Skeletal muscle cell (primary cell): Measurements from ENCODE around the gene DCST1.

Experiments
- DNase-seq: peaks from one replicate; pipeline ENCODE4 v3.0.0-alpha.2; 2010; ENCODE audit warnings: low read depth
- H3K4me3 ChIP-seq: 2 replicates; pipeline ENCODE4 v1.5.1; 2011; ENCODE audit warnings: low read depth, mild to moderate bottlenecking, control low read depth, low read length, moderate library complexity

Gene DCST1

GRCh38 chr1:155011437-155012025, 22.1 kb upstream of the DCST1 start:
- H3K4me3 ChIP-seq: no peak overlapping the region
- DNase-seq: no peak

GRCh38 chr1:155012026-155012546, 21.5 kb upstream of the DCST1 start:
- no peak overlapping the region for H3K4me3 ChIP-seq
- DNase-seq: no peak

DNA sequence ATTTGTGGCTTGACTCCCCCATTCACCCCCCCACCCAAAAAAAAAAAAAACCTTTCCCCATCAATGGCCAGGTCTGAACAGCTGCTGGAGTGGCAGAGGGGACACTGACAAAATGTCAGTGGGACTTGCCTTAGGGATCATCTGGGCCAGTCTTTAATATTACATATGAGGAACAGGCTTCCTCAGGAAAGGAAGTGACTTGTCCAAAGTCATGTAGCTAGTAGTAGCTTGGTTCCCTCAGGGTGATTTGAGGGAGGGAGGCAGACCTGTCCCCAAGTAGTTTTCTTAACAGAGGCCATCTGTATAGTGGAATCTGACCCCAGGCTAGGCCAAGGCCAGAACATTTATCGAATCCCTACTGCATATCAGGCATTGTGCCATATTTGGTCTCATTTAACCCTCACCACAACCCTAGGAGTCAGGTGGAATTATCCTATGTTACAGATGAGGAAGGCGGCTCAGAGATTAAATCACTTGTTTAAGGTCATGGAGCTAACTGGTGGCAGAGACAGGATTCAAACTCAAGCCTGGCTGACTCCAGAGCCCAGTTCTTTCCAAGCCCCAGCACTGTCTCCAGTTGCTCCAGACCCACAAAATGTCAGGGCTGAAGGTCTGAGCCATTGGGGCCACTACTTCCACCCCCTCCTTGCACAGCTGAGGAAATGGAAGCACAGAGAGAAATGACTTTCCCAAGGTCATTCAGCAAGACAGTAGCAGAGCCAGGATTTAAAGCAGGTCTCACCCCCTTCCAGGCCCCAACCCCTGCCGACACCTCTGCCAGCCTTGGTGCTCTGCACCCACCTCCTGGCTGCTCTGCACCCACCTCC, 20.6 kb upstream of the DCST1 start:
- no peak for DNase-seq
- no peak overlapping the region for H3K4me3 ChIP-seq

- no peak overlapping the region for H3K4me3 ChIP-seq
- no peak for DNase-seq
Observed at GRCh38 chr1:155013632-155014031, 20.0 kb upstream of the DCST1 start.

GRCh38 chr1:155014709-155015508, 18.7 kb upstream of the DCST1 start:
- no peak for DNase-seq
- H3K4me3 ChIP-seq: no peak overlapping the region

GRCh38 chr1:155015527-155016230, 17.9 kb upstream of the DCST1 start:
- no peak for DNase-seq
- H3K4me3 ChIP-seq: no peak overlapping the region

GRCh38 chr1:155016231-155016831, 17.3 kb upstream of the DCST1 start:
- DNase-seq: no peak
- no peak overlapping the region for H3K4me3 ChIP-seq

- H3K4me3 ChIP-seq: peak overlapping the region; percentile 31
- DNase-seq: peak; percentile 82
Observed at GRCh38 chr1:155017041-155017945, 16.3 kb upstream of the DCST1 start.

- H3K4me3 ChIP-seq: peak overlapping the region; percentile 31
- no peak for DNase-seq
Observed at GRCh38 chr1:155017946-155018316, 15.7 kb upstream of the DCST1 start.

GRCh38 chr1:155018617-155019348, 14.8 kb upstream of the DCST1 start:
- no peak overlapping the region for H3K4me3 ChIP-seq
- DNase-seq: no peak

- no peak for DNase-seq
Observed at GRCh38 chr1:155019377-155020245, 14.0 kb upstream of the DCST1 start.

GRCh38 chr1:155022136-155022926, 11.3 kb upstream of the DCST1 start:
- no peak for DNase-seq
- no peak overlapping the region for H3K4me3 ChIP-seq

More at GRCh38 chr1:155019377-155020245, 14.0 kb upstream of the DCST1 start:
- no peak overlapping the region for H3K4me3 ChIP-seq

GRCh38 chr1:155022927-155023236, 10.7 kb upstream of the DCST1 start:
- no peak for DNase-seq
- no peak overlapping the region for H3K4me3 ChIP-seq

DNA sequence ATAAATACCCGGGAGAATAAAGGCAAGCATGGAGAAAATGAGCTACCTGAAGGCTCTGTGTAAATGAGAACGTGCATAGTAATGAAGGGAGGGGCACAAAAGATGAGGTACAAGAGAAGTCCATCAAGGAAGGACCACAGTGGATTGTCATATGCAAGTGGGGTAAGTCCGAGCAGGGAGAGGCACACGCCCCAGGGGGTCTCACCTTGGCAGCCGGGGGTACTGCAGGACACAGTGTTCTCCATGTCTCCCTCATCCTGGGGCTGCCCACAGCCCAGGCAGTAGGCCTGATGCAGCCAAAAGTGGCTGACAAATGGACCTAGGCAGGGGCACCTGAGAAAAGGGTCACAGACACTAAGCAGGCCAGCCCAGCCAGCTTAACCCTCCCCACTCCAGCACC, 10.0 kb upstream of the DCST1 start:
- no peak for DNase-seq
- no peak overlapping the region for H3K4me3 ChIP-seq

GRCh38 chr1:155024315-155024714, 9.3 kb upstream of the DCST1 start:
- DNase-seq: no peak
- H3K4me3 ChIP-seq: no peak overlapping the region

DNA sequence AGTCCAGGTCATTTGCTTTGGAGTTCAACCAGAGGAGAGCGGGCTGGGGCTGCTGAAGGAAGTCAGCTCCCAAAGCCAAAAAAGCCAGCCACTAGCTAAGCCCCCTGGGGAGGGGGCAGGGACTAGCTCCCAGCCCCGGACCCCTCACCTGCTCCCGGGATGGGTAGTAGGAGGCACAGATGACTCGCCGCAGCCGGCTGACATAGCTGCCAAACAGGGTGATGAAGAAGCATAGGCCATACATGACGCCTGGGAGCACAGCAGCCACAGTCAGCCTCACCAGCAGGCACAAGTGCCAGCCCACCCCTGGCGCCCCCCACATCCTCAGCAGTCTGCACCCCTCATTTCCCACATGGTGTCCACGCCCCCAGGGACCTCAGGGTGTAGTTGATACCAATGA, 7.5 kb upstream of the DCST1 start:
- H3K4me3 ChIP-seq: no peak overlapping the region
- no peak for DNase-seq
